HG02943 (cell line): ENCODE data around the gene DOK3.

Experiments
- ATAC-seq: cut with Tn5 transposase; IDR thresholded peaks from one replicate; pipeline ENCODE4 v1.9.1; 2021; ENCODE audit warnings: mild to moderate bottlenecking, low read depth, moderate library complexity; ENCODE audit not compliant: unreplicated experiment

Gene DOK3

GRCh38 chr5:177514541-177514940 is 4.9 kb upstream of the DOK3 start:
- ATAC-seq, result no peak

GRCh38 chr5:177513500-177513899 is 3.9 kb upstream of the DOK3 start:
- no peak for ATAC-seq

- ATAC-seq, result no peak
These were observed 3.2 kb upstream of the DOK3 start for GRCh38 chr5:177512736-177513380.

GRCh38 chr5:177511796-177512675 is 2.4 kb upstream of the DOK3 start:
- ATAC-seq, result no peak

GRCh38 chr5:177511181-177511580 is 1.6 kb upstream of the DOK3 start:
- no peak for ATAC-seq

- ATAC-seq, result no peak
These were observed 984 bp upstream of the DOK3 start for GRCh38 chr5:177510567-177511053.

- no peak for ATAC-seq
These were observed 453 bp upstream of the DOK3 start for GRCh38 chr5:177509991-177510566.

- no peak for ATAC-seq
These were observed 789 bp downstream of the DOK3 start for GRCh38 chr5:177508837-177509236.

GRCh38 chr5:177508221-177508611 is 1.4 kb downstream of the DOK3 start:
- no peak for ATAC-seq

GRCh38 chr5:177507596-177508220 is 1.9 kb downstream of the DOK3 start:
- ATAC-seq, result no peak

GRCh38 chr5:177507165-177507564 is 2.5 kb downstream of the DOK3 start:
- no peak for ATAC-seq

GRCh38 chr5:177505075-177505474 is 4.6 kb downstream of the DOK3 start:
- ATAC-seq, result no peak

- ATAC-seq, result no peak
These were observed 5.3 kb downstream of the DOK3 start for GRCh38 chr5:177504086-177505056.

GRCh38 chr5:177503351-177504085 is 6.1 kb downstream of the DOK3 start:
- ATAC-seq, result no peak

GRCh38 chr5:177502886-177503285 is 6.7 kb downstream of the DOK3 start:
- no peak for ATAC-seq

GRCh38 chr5:177501874-177502678 is 7.5 kb downstream of the DOK3 start:
- ATAC-seq, result no peak

GRCh38 chr5:177500685-177501522 is 8.7 kb downstream of the DOK3 start:
- ATAC-seq, result no peak
